Bronchial epithelial cell (primary cell): ENCODE data around the gene P2RX1. TPM values are rescaled to one million over a fixed set of nuclear protein-coding genes. Genes with fewer than 3 reads are reported as not detected.

Source experiments
- DNase-seq: peaks from one replicate; pipeline ENCODE4 v3.0.0-alpha.2; 2010; ENCODE audit warnings: low read depth
- FAIRE-seq: peaks from 2 replicates; lab custom pipeline; 2011; peaks lifted over from hg19 to GRCh38; lab: Jason Lieb, UNC
- H3K27me3 ChIP-seq: 2 replicates; pipeline ENCODE4 v1.5.1; 2011; ENCODE audit warnings: low read length; ENCODE audit not compliant: control insufficient read depth, insufficient read depth
- H3K36me3 ChIP-seq: 2 replicates; pipeline ENCODE4 v1.5.1; 2011; ENCODE audit warnings: low read length; ENCODE audit not compliant: control insufficient read depth, insufficient read depth
- H3K4me3 ChIP-seq: 2 replicates; pipeline ENCODE4 v1.5.1; 2011; ENCODE audit warnings: mild to moderate bottlenecking, low read depth, low read length, control low read depth
- CTCF ChIP-seq: IDR thresholded peaks from 2 replicates; pipeline ENCODE4 v1.5.1; 2011; ENCODE audit warnings: mild to moderate bottlenecking, moderate library complexity, low read length, control low read depth, inconsistent platforms; ENCODE audit not compliant: insufficient read depth, severe bottlenecking
- total RNA-seq: library from RNA; depleted of rRNA; stranded (reverse); fragments of >200 nt; gene quantifications from 2 replicates; pipeline ENCODE4 v1.2.1, GENCODE V29; 2014

Gene P2RX1
- total RNA-seq, 1 donor from 2014 or later: not detected

GRCh38 chr17:3885970-3886369, 30.3 kb downstream of the P2RX1 start:
- Histone ChIP-seq H3K4me3 (no peak overlapping the region), H3K36me3 (peaks cover 27% of the 10 kb centered on the region), H3K27me3 (no peaks in the 10 kb centered on the region)
- DNase-seq (no peak), FAIRE-seq (no peak)
- no peak for TF ChIP-seq CTCF

- H3K27me3 ChIP-seq: no peaks in the 10 kb centered on the region
- DNase-seq (no peak), FAIRE-seq (no peak)
- no peak for TF ChIP-seq CTCF
- H3K4me3 ChIP-seq: no peak overlapping the region
- peaks cover 29% of the 10 kb centered on the region for H3K36me3 ChIP-seq
These were observed 31.0 kb downstream of the P2RX1 start for GRCh38 chr17:3885271-3885670.

- no peak for TF ChIP-seq CTCF
- Histone ChIP-seq H3K4me3 (no peak overlapping the region), H3K27me3 (no peaks in the 10 kb centered on the region), H3K36me3 (peaks cover 33% of the 10 kb centered on the region)
- DNase-seq (no peak), FAIRE-seq (no peak)
These were observed 32.1 kb downstream of the P2RX1 start for GRCh38 chr17:3884188-3884587.

GRCh38 chr17:3882276-3882675, 34.0 kb downstream of the P2RX1 start:
- H3K27me3 ChIP-seq: no peaks in the 10 kb centered on the region
- no peak for DNase-seq
- H3K36me3 ChIP-seq: peaks cover 35% of the 10 kb centered on the region
- TF ChIP-seq CTCF: no peak
- no peak overlapping the region for H3K4me3 ChIP-seq
- no peak for FAIRE-seq

- Histone ChIP-seq H3K4me3 (no peak overlapping the region), H3K36me3 (peaks cover 39% of the 10 kb centered on the region), H3K27me3 (no peaks in the 10 kb centered on the region)
- DNase-seq (no peak), FAIRE-seq (no peak)
- no peak for TF ChIP-seq CTCF
These were observed 35.3 kb downstream of the P2RX1 start for GRCh38 chr17:3880983-3881382.
